Endothelial cell of umbilical vein (primary cell): Measurements from ENCODE around the gene ARTN. TPM values are rescaled to one million over a fixed set of nuclear protein-coding genes. Genes with fewer than 3 reads are reported as not detected.

Experiments
- BruUV-seq: library from RNA; stranded (reverse); fragments of 400-500 nt; replicated peaks from 2 replicates; lab custom pipeline; 2021; lab: Mats Ljungman, UMichigan
- CTCF ChIA-PET: fragments of 300-600, 350-600 bp; sonication (Branson Sonifier 250); formaldehyde crosslinking; loops from one replicate; lab custom pipeline; 2021; ENCODE audit warnings: antibody characterized with exemption, inconsistent platforms; lab: Charles Lee
- POLR2A ChIA-PET: fragments of 300-600, 350-600 bp; sonication (Branson Sonifier 250); formaldehyde crosslinking; loops from one replicate; lab custom pipeline; 2021; ENCODE audit warnings: antibody characterized with exemption, inconsistent platforms; lab: Charles Lee
- DNase-seq: peaks from one replicate; pipeline ENCODE4 v3.0.0-alpha.2; 2011; ENCODE audit warnings: low read depth, low spot score
- FAIRE-seq: peaks from 2 replicates; lab custom pipeline; 2011; peaks lifted over from hg19 to GRCh38; lab: Jason Lieb, UNC
- H2AFZ ChIP-seq: 2 replicates; pipeline ENCODE4 v1.6.0; 2012; ENCODE audit warnings: low read depth, low read length, control low read depth, inconsistent platforms
- H3K27ac ChIP-seq: 2 replicates; pipeline ENCODE4 v1.5.1; 2011; ENCODE audit warnings: low read depth, mild to moderate bottlenecking, control low read depth, low read length, moderate library complexity; ENCODE audit not compliant: insufficient read depth
- H3K27me3 ChIP-seq, 2 experiments: 2 replicates each; pipeline versions ENCODE4 v1.6.0 to v1.6.1; 2011; ENCODE audit warnings: low read length in 2 of 2, mixed read lengths in 1 of 2; ENCODE audit not compliant: control insufficient read depth in 2 of 2, insufficient read depth in 2 of 2
- H3K36me3 ChIP-seq, 2 experiments: 2 replicates in 1 of 2; 3 replicates in 1 of 2; pipeline ENCODE4 v1.5.1; 2011; ENCODE audit warnings: low read length in 2 of 2, mild to moderate bottlenecking in 1 of 2, moderate library complexity in 1 of 2; ENCODE audit not compliant: control insufficient read depth in 2 of 2, insufficient read depth in 2 of 2; ENCODE audit errors: extremely low read depth in 1 of 2
- H3K4me1 ChIP-seq: 3 replicates; pipeline ENCODE4 v1.5.1; 2011; ENCODE audit warnings: mild to moderate bottlenecking, low read length; ENCODE audit not compliant: control insufficient read depth, insufficient read depth; ENCODE audit errors: extremely low read depth
- H3K4me2 ChIP-seq: 2 replicates; pipeline ENCODE4 v1.6.1; 2011; ENCODE audit warnings: low read length, control low read depth, mixed read lengths; ENCODE audit not compliant: insufficient read depth
- H3K4me3 ChIP-seq, 3 experiments: fragments of 200-600 bp in 1 of 3; sonication (generic), shearing (Covaris generic) in 1 of 3; replicated peaks in 1 of 3; 2 replicates each; pipeline ENCODE4 v1.5.1; 2011 to 2016; ENCODE audit warnings: control low read depth in 3 of 3, low read length in 3 of 3, mild to moderate bottlenecking in 2 of 3, inconsistent platforms in 1 of 3, low read depth in 1 of 3, moderate library complexity in 1 of 3; ENCODE audit not compliant: insufficient read depth in 1 of 3
- H3K79me2 ChIP-seq: 2 replicates; pipeline ENCODE4 v1.6.0; 2012; ENCODE audit warnings: low read length, inconsistent platforms; ENCODE audit not compliant: control insufficient read depth, insufficient read depth
- H3K9ac ChIP-seq: replicated peaks from 2 replicates; pipeline ENCODE3; 2011; ENCODE audit warnings: low read length, control low read depth; ENCODE audit not compliant: insufficient read depth; ENCODE audit errors: extremely low read depth
- H3K9me1 ChIP-seq: replicated peaks from 3 replicates; pipeline ENCODE4 v1.6.0; 2011; ENCODE audit warnings: mild to moderate bottlenecking, low read length; ENCODE audit not compliant: control insufficient read depth, insufficient read depth; ENCODE audit errors: extremely low read depth
- H3K9me3 ChIP-seq: replicated peaks from 2 replicates; pipeline ENCODE4 v1.5.1; 2012; ENCODE audit warnings: low read length, inconsistent platforms; ENCODE audit not compliant: control insufficient read depth, insufficient read depth
- H4K20me1 ChIP-seq: replicated peaks from 2 replicates; pipeline ENCODE3; 2011; ENCODE audit warnings: mild to moderate bottlenecking, low read length; ENCODE audit not compliant: control insufficient read depth, insufficient read depth; ENCODE audit errors: extremely low read depth
- FOS ChIP-seq: IDR thresholded peaks from 2 replicates; pipeline ENCODE4 v1.6.1; 2011; ENCODE audit warnings: mild to moderate bottlenecking, low read length, moderate library complexity, borderline replicate concordance; ENCODE audit not compliant: insufficient read depth
- JUN ChIP-seq: IDR thresholded peaks from 2 replicates; pipeline ENCODE4 v1.6.1; 2011; ENCODE audit warnings: borderline replicate concordance, low read depth; ENCODE audit not compliant: insufficient read length, insufficient read depth
- dilution Hi-C: fragments of 300-500 bp; cut with MboI; formaldehyde crosslinking; loops from one replicate; pipeline ENCODE4 v1.15.0; 2019; ENCODE audit warnings: low sequenced_read_pairs; ENCODE audit not compliant: extremely low pct_ligation_motif_present
- intact Hi-C: fragments of 100-400 bp; cut with micrococcal nuclease; formaldehyde crosslinking; loops from one replicate; pipeline ENCODE4 v1.10.0; 2022
- polyA plus RNA-seq, 4 experiments: library from polyadenylated mRNA; depleted of rRNA in 3 of 4; stranded (reverse) in 3 of 4; unstranded in 1 of 4; fragments of >200 nt; gene quantifications; 2 replicates each; pipeline versions ENCODE4 v1.2.1 to v1.2.3, GENCODE V29; 2011 to 2012; ENCODE audit warnings: missing spikeins in 1 of 4
- total RNA-seq: library from RNA; stranded (reverse); gene quantifications from 2 replicates; pipeline ENCODE4 v1.2.3, GENCODE V29; 2021
- TF ChIP-seq, protein P1 (sequence below), 2 donors: IDR thresholded peaks; 1 replicate in 1 of 2; 2 replicates in 1 of 2; pipeline ENCODE4 v1.5.1; 2011; ENCODE audit warnings: low read length in 2 of 2, mild to moderate bottlenecking in 2 of 2, moderate library complexity in 2 of 2, control low read depth in 1 of 2, inconsistent platforms in 1 of 2, low read depth in 1 of 2; ENCODE audit not compliant: insufficient read depth in 1 of 2; ENCODE audit errors: extremely low read depth in 1 of 2

The ARTN gene
- total and polyA plus RNA-seq, 2 donors (not counting 3 experiments of a cell fraction or from before 2014, with no cell fraction given), result 0.11 to 0.18 TPM

DNA sequence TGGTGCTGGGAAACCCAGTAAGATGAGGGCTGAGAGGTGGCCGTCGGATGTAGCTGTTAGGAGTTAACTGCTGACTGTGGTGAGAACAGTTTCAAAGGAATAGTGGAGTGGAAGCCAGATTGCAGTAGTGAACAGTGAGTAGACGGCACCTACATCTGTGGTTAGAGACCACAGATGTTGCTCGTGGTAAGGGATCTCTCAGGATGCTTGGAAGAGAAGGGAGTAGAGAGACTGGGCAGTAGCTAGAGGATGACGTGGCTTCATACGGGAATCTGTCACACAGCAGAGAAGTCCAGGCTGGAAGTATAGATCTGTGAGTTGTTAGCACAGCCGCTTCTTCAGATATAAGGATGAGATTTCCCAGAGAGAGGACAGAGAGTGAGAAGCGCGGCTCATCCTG is 7.8 kb upstream of the ARTN start:
- H3K36me3 ChIP-seq, result peaks cover 3 to 4% of the 10 kb centered on the region in 2 experiments
- CTCF ChIA-PET, result interaction anchor here (1.3 to 18.1 kb wide), 3 partner anchors 9 to 162 kb away, joined by 3 to 965 read pairs (median 6); no protein-coding TSS in a partner anchor
- DNase-seq, result no peak
- no TSS peak for BruUV-seq
- H3K9me3 ChIP-seq, result no peaks in the 10 kb centered on the region
- H3K4me1 ChIP-seq, result no peaks in the 10 kb centered on the region
- intact Hi-C loops (no loop called here), dilution Hi-C loops (loop anchor here (25.0 kb wide), 1 partner anchor 164 kb away; no protein-coding TSS in a partner anchor)
- H3K27me3 ChIP-seq, result no peaks in the 10 kb centered on the region
- H2AFZ ChIP-seq, result no peak overlapping the region
- H3K27ac ChIP-seq, result no peak overlapping the region
- no peaks in the 10 kb centered on the region for H4K20me1 ChIP-seq
- H3K9ac ChIP-seq, result no peak overlapping the region
- POLR2A ChIA-PET, result no interaction called here
- no peaks in the 10 kb centered on the region for H3K9me1 ChIP-seq
- no peak overlapping the region for H3K4me2 ChIP-seq
- no peak for FAIRE-seq
- no peaks in the 10 kb centered on the region for H3K79me2 ChIP-seq
- TF ChIP-seq JUN, result no peak
- TF ChIP-seq, protein P1, sequence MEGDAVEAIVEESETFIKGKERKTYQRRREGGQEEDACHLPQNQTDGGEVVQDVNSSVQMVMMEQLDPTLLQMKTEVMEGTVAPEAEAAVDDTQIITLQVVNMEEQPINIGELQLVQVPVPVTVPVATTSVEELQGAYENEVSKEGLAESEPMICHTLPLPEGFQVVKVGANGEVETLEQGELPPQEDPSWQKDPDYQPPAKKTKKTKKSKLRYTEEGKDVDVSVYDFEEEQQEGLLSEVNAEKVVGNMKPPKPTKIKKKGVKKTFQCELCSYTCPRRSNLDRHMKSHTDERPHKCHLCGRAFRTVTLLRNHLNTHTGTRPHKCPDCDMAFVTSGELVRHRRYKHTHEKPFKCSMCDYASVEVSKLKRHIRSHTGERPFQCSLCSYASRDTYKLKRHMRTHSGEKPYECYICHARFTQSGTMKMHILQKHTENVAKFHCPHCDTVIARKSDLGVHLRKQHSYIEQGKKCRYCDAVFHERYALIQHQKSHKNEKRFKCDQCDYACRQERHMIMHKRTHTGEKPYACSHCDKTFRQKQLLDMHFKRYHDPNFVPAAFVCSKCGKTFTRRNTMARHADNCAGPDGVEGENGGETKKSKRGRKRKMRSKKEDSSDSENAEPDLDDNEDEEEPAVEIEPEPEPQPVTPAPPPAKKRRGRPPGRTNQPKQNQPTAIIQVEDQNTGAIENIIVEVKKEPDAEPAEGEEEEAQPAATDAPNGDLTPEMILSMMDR (IDR thresholded peaks at IDR 0.05; ENCODE audit: extremely low read depth in 1 of 2, insufficient read depth in 1 of 2, low read depth in 1 of 2, low read length in 2 of 2), result no peak
- H3K4me3 ChIP-seq, result no peak overlapping the region

- FAIRE-seq, result no peak
- BruUV-seq, result no TSS peak
- CTCF ChIA-PET, result interaction anchor here (0.6 to 18.1 kb wide), 9 partner anchors 9 to 166 kb away, joined by 3 to 965 read pairs (median 3); no protein-coding TSS in a partner anchor
- H3K36me3 ChIP-seq, result peaks cover 3 to 4% of the 10 kb centered on the region in 2 experiments
- H3K4me3 ChIP-seq, result no peak overlapping the region
- H3K9ac ChIP-seq, result no peak overlapping the region
- H3K9me1 ChIP-seq, result no peaks in the 10 kb centered on the region
- POLR2A ChIA-PET, result no interaction called here
- intact Hi-C loops (loop anchor here (5.0 kb wide), 2 partner anchors 78 to 278 kb away; partner anchors contain the start of gene KDM4A), dilution Hi-C loops (loop anchor here (25.0 kb wide), 1 partner anchor 168 kb away; no protein-coding TSS in a partner anchor)
- H2AFZ ChIP-seq, result no peak overlapping the region
- H4K20me1 ChIP-seq, result no peaks in the 10 kb centered on the region
- H3K4me1 ChIP-seq, result peaks cover 5% of the 10 kb centered on the region
- TF ChIP-seq, protein P1 (IDR thresholded peaks at IDR 0.05; ENCODE audit: extremely low read depth in 1 of 2, insufficient read depth in 1 of 2, low read depth in 1 of 2, low read length in 2 of 2), result peak; percentile 37 to 46
- TF ChIP-seq FOS, result no peak
- no peak for DNase-seq
- H3K27me3 ChIP-seq, result peaks cover 0 to 9% of the 10 kb centered on the region in 2 experiments
- no peak overlapping the region for H3K4me2 ChIP-seq
- H3K9me3 ChIP-seq, result no peaks in the 10 kb centered on the region
- H3K27ac ChIP-seq, result no peak overlapping the region
- H3K79me2 ChIP-seq, result no peaks in the 10 kb centered on the region
These were observed 3.2 kb upstream of the ARTN start for GRCh38 chr1:43930168-43930948.
